GM19240 (cell line): Measurements from ENCODE around the gene BICDL1.

Experiments used
- DNase-seq: peaks from one replicate; pipeline ENCODE4 v3.0.0; 2011; ENCODE audit warnings: low spot score; ENCODE audit not compliant: insufficient read length

The BICDL1 gene

DNA sequence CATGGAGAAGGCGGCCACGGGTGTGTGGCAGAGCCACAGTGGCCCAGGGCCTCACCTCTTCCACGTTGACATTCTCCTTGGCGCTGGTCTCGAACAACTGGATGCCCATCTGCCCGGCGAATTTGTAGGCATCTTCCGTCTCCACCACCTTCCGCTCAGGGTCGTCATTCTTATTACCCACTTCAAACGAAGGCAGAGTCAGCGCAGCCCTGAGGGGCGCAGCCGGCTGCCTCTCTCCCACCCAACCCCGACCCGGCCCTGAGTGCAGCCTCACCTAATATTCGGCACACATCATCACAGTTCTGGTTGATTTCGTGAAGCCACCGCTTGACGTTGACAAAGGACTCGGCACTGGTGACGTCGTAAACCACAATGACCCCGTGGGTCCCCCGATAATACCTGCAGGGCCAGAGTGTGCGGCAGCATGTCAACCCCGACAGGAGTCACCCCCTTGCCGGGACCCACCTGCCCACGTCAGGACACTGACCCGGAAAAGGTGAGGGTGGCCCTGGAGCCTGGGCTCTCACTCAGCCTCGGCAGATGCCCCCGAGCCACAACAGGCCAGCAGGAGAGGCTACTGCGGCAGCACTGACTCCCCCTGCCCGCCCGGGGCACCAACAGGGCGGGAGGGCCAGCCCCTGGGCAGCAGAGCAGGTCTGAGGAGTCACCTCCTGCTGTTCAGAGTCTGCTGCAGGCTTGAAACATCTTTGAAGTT is 109.9 kb downstream of the BICDL1 start:
- DNase-seq: no peak

GRCh38 chr12:120099738-120100137 is 110.7 kb downstream of the BICDL1 start:
- no peak for DNase-seq

- no peak for DNase-seq
These were observed 111.6 kb downstream of the BICDL1 start for GRCh38 chr12:120100630-120101029.

DNA sequence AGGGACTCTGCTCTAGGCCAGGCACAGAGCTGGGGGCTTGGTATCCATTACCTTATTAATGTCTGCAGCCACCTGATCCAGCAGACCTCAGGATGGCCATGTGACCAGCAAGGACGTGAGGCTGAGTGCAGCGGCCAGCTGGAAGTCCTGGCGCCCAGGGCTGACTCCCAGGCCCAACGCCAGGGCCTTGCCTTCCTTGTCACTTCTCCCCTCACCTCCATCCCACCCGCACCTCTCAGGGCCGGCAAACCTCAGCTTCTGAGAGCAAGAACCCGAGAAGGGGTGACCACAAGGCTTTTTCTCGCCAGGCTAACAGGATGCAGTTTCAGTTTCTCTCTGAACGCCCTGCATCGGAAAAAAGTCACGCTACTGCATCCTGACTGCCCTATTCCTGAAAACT is 112.1 kb downstream of the BICDL1 start:
- DNase-seq: peak; percentile 45

DNA sequence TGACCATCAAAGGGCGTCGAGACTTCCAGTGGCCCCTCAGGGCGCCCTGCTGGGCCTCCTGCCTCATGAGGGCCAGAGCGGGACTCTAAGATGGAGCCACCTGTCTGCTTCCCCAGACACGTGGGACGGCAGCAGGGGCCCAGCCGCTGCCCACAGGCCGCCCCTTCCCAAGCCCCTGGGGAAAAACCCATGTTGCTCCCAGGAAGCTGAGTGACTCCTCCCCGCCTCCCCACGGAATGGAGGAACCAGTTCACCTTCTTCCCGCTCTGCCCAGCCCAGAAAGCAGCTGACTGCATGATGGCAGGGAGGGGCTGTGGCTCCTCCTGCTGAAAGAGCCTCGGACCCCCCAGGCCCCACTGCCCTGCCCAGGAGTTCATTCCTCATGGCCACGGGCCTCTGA is 112.6 kb downstream of the BICDL1 start:
- DNase-seq: no peak

DNA sequence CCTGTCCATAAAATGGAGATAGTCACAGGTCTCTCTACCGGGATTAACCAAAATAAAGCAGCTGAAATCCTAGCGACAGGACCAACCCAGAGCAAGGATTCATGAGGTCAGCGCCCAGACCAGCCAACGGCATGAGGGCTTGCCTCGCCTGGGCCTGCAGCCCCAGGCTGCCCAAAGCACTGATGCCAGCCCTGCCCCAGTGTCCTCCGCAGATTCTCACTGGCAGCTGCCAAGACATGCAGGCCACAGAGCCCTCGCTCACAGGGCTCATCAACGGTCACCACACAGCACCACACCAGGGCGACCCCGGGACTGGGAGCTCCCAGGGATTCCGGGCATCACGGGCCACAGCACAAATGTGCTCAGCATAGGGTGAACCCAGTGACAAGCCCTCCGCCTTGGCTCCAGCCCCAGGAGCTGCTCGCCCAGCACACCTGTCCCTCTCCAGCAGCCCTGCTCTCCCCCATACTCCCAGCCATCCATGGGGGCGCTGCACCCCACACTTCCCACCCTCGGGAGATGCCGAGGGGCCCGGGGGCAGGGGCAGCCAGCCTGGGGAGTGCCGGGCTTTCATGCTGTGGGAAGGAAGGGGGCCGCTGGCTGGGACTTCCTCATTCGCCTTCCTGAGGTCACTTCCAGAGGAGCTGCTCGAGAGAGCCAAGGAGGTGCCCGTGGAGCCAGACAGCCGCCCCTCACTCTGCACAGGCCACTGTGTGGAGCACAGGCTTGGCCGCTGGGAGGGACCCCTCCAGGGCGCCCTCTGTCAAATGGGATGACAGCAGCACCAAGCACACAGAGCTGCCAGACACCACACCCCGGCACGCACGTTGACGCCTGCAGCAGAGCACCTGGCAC is 113.4 kb downstream of the BICDL1 start:
- DNase-seq: no peak

DNA sequence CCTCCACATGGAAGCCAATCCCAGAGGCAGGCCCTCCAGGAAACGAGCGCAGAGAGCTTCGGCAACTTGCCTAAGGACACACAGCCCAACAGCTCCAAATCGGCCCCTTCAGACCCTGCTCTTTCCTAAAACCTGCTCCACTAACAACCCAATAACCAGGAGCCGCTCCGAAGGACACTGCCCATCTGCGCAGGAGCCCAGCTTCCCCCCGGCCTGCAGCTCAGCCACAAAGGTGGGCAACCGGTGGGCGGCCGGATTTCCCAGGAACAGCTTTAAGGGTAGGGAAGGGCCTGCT is 114.0 kb downstream of the BICDL1 start:
- no peak for DNase-seq

DNA sequence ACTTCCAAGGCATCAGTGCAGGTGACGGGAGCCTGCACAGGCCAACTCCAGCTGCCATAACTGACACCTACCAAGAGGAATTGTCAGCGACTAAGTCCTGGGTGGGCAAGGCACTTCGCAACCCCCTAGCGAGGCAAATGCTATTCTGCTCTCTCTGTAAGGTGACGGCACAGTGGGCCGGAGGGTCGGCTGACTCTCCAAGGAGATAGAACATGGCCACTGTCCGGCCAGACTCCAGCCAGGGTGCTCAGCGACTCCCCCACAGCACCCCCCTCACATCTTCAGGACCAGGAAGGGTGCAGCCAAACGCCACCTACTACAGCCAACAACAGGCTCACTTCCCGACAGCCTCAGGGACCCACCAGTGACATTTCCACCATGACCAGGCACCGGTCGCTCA is 114.3 kb downstream of the BICDL1 start:
- no peak for DNase-seq

DNA sequence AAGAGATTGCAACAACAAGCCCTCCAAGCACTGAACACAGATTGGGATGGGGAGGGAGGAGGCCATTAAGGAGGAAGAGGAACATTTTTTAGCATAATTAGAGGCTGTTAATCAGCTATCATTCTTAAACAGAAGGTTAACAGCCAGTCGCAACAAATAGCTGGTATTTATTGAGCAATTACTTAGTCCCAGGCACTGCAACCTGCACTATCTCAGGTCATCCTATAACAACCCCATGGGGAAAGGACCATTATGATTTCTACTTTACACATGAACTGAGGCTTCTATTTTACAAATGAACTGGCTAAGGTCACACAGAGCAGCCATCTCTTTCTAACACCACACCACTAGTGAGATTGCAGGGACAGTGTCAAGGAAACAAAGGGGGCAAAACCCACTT is 117.1 kb downstream of the BICDL1 start:
- DNase-seq: no peak

DNA sequence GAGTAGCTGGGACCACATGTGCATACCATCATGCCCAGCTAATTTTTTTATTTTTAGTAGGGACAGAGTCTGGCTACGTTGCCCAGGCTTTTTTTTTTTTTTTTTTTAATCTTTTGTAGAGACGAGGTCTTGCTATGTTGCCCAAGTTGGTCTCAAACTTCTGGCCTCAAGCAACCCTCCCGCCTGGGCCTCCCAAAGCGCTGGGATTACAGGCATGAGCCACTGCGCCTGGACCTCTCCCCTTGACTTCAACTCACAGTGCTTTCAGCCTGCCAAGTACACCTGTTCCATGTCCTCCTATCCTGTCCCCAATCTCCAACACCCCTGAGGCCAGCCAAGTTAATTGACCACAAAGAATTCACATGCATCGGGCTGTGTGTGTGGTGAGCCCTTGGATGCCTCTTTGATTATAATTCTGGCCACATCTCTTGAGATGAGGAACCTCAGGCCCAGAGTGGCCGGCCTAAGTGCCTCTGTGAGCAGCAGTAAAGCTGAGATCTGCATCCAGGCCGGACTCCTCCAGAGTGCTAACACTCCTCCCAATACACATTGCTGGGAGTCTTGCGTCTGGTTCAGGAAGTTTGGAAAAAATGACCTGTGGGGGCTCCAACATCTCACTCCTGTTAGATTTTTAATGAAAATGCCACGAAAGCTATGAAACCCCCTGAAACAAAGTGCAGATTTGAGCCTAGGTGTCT is 120.7 kb downstream of the BICDL1 start:
- DNase-seq: no peak

DNA sequence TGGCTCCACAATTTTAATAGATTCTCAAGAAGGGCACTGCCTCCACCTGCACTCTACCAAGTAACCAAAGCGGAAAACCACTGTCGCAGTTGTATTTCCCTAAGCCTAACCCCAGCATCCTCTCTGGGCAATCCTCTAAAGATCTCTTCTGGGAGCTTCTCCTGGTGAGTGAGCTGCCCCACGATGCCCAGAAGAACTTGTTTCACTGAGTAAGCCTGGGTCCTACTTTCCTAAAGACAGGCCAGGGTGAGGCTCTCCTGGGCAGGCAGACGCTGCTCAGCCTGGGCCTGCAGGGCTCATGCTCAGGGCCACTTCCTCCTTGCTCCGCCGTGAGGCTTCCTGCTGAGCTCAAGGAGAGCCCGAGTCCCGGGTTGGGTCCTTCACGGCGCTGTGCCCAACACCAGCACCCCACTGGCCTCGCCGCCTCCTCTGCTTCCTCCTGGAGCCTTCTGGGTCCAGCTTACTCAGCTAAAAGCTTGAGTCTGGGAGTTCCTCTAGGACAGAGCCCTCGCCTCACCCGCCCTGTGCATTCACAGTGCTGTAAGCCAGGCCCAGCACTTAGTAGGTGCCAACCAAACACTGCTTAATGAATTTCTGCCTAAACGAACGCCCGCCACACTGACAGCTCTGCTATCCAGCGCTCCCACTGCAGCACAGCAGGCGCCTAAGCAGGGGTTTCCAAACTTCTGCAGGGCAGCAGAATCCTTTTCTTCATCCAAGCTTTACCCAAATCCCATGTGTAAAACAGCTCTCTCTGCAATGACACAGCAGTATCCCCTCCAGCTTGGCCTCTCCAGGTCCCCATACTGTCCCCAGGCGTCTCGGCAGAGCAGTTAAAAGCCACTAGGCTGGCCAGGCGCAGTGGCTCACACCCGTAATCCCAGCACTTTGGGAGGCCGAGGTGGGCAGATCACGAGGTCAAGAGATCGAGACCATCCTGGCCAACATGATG is 121.8 kb downstream of the BICDL1 start:
- peak; percentile 57 for DNase-seq

DNA sequence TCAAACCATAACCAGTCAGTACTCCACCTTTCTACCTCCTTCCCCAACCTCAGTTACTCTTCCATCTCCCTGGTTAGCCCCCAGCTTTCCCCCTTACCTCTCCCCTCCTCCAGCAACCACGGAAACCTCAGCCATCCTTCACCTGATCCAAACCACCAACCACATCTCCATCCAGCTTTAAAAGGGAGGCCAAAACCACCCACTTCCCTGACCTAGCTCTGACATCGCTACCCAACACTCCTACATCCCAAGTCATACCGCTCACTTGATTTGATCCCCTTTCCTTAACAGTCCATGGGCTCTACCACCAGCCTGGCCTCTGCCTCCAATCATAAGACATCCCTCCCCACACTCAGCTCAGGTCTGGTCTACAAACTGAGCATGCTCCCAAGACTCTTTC is 126.0 kb downstream of the BICDL1 start:
- no peak for DNase-seq

GRCh38 chr12:120115692-120116440 is 126.8 kb downstream of the BICDL1 start:
- peak; percentile 40 for DNase-seq

DNA sequence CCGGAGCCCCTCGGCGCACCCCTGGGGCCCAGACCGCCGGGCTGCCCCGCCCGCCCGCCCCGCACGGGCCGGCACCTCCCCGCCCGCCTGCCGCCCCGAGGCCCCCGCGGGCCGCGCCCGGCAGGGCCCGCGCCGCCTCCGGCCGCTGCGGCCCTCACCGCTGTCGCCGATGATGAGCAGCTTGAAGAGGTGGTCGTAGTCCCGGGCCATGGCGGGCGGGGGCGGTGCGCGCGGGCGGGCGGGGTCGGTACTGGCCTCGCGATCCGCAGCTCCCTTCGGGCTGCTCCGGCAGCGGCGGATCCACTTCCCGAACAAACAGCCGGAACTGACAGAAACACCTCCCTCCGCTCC is 127.4 kb downstream of the BICDL1 start, which contains the start of gene RAB35:
RAB35 (minus strand) TSS at position 313 of the 351 bp plus-strand sequence; CDS start at position 210, 103 bp downstream.
- no peak for DNase-seq

- peak; percentile 87 for DNase-seq
These were observed 128.0 kb downstream of the BICDL1 start for GRCh38 chr12:120116792-120117651.

GRCh38 chr12:120117961-120118320 is 128.9 kb downstream of the BICDL1 start:
- DNase-seq: no peak

- DNase-seq: no peak
These were observed 129.5 kb downstream of the BICDL1 start for GRCh38 chr12:120118321-120119061.

- DNase-seq: no peak
These were observed 130.4 kb downstream of the BICDL1 start for GRCh38 chr12:120119271-120119973.
